HCT116 (cell line): Measurements from ENCODE around the gene CEP112.

Experiments
- CEBPB ChIP-seq: IDR thresholded peaks from 2 replicates; pipeline ENCODE4 v1.6.1; 2012; ENCODE audit warnings: low read depth
- CTCF ChIP-seq, 3 experiments: fragments of 200-600 bp in 1 of 3; sonication (generic) in 1 of 3; IDR thresholded peaks in 2 of 3; conservative IDR thresholded peaks in 1 of 3; 2 replicates each; pipeline ENCODE4 v1.5.1; 2012 to 2017; ENCODE audit warnings: low read depth in 2 of 3, low read length in 2 of 3, antibody characterized with exemption in 1 of 3, borderline replicate concordance in 1 of 3, control low read depth in 1 of 3, mild to moderate bottlenecking in 1 of 3, mixed read lengths in 1 of 3, mixed run types in 1 of 3, moderate library complexity in 1 of 3; ENCODE audit not compliant: insufficient read depth in 1 of 3
- EZH2 ChIP-seq: fragments of 200-600 bp; sonication (generic); IDR thresholded peaks from 2 replicates; pipeline ENCODE4 v1.6.1; 2017; ENCODE audit warnings: antibody characterized with exemption, mixed run types
- POLR2AphosphoS5 ChIP-seq: IDR thresholded peaks from 2 replicates; pipeline ENCODE4 v1.6.1; 2011; ENCODE audit warnings: mild to moderate bottlenecking, low read depth, low read length, moderate library complexity
- SP1 ChIP-seq: IDR thresholded peaks from 2 replicates; pipeline ENCODE4 v1.6.1; 2012; ENCODE audit warnings: low read depth
- TCF7L2 ChIP-seq: IDR thresholded peaks from 2 replicates; pipeline ENCODE4 v1.7.0; 2011; ENCODE audit warnings: borderline replicate concordance, inconsistent platforms; ENCODE audit not compliant: insufficient read depth, insufficient read length; ENCODE audit errors: extremely low read depth
- ZBTB33 ChIP-seq: IDR thresholded peaks from 2 replicates; pipeline ENCODE4 v1.6.1; 2011; ENCODE audit warnings: mild to moderate bottlenecking, low read length, moderate library complexity; ENCODE audit not compliant: insufficient replicate concordance; ENCODE audit errors: extremely low read depth

- no peak for TF ChIP-seq CTCF (IDR thresholded peaks at IDR 0.05 in 2 of 3, conservative IDR thresholded peaks at IDR 0.05 in 1 of 3; ENCODE audit: borderline replicate concordance in 1 of 3, insufficient read depth in 1 of 3, low read depth in 2 of 3, low read length in 2 of 3)
- no peak for TF ChIP-seq ZBTB33
- TF ChIP-seq SP1, result no peak
- TF ChIP-seq EZH2, result no peak
- no peak for TF ChIP-seq TCF7L2
- TF ChIP-seq CEBPB, result no peak
- no peak for TF ChIP-seq POLR2AphosphoS5
Measured at GRCh38 chr17:65759532-65759931, 432.4 kb downstream of the CEP112 start.
